Diencephalon (tissue), 1 donor: Measurements from ENCODE around the gene SLC39A11. TPM values are rescaled to one million over a fixed set of nuclear protein-coding genes. Genes with fewer than 3 reads are reported as not detected.

Experiments
- small RNA-seq: library from RNA; depleted of rRNA; stranded (forward); fragments of <200 nt; gene quantifications from one replicate; pipeline ENCODE3, GENCODE V24; 2014
- total RNA-seq: library from RNA; depleted of rRNA; stranded (reverse); fragments of >200 nt; gene quantifications from one replicate; pipeline ENCODE4 v1.2.3, GENCODE V29; 2014

The SLC39A11 gene
- 6.9 TPM for total RNA-seq

GRCh38 chr17:73092523-73093135, at the start of gene SLC39A11:
Gene SLC39A11 (minus strand): TSS chr17:73092688. CDS start chr17:73088764, 3,924 bp downstream.

Small RNA genes lying within 50 kb of the gene (small RNA-seq; reads per million reads assigned to genes)
- gene RF00422, result not detected

Other genes with a start within 250 kb of the SLC39A11 start
- 13.4 TPM for gene SSTR2, start 72.3 kb upstream of the SLC39A11 start, total RNA-seq
- 21.9 TPM for gene COG1, start 100.4 kb upstream of the SLC39A11 start, total RNA-seq
- gene CPSF4L, start 169.2 kb upstream of the SLC39A11 start, total RNA-seq, result not detected
- 61.8 TPM for gene CDC42EP4, start 219.3 kb upstream of the SLC39A11 start, total RNA-seq